SK-N-SH treated with all-trans-retinoic acid at 6 μM for 48 hours (cell line): Measurements from ENCODE around the gene RGR.
A peak's percentile ranks its signal among the peaks of the same experiment; 100 is the strongest.

Experiments used
- ATAC-seq: fragments of 200-7000 bp; cut with Tn5 transposase; 3 replicates; pipeline ENCODE4 v1.9.1; 2020; ENCODE audit warnings: mild to moderate bottlenecking, moderate library complexity
- ARNTL ChIP-seq: fragments of 450-650 bp; formaldehyde crosslinking; IDR thresholded peaks from 2 replicates; pipeline ENCODE4 v1.5.0; 2020; ENCODE audit warnings: low read depth, mild to moderate bottlenecking, moderate library complexity, borderline replicate concordance
- BACH2 ChIP-seq: fragments of 250-450 bp; sonication (Bioruptor Pico); IDR thresholded peaks from 2 replicates; pipeline ENCODE4 v1.9.0; 2021; ENCODE audit warnings: mild to moderate bottlenecking, borderline replicate concordance
- CSDC2 ChIP-seq: fragments of 250-450 bp; sonication (Bioruptor Pico); IDR thresholded peaks from 2 replicates; pipeline ENCODE4 v1.5.0; 2020; ENCODE audit warnings: mild to moderate bottlenecking, moderate library complexity
- ESRRG ChIP-seq: fragments of 250-450 bp; sonication (Bioruptor Pico); IDR thresholded peaks from 2 replicates; pipeline ENCODE4 v1.6.1; 2021; ENCODE audit warnings: mild to moderate bottlenecking
- GLIS3 ChIP-seq: fragments of 250-450 bp; sonication (Bioruptor Pico); IDR thresholded peaks from 2 replicates; pipeline ENCODE4 v1.5.0; 2020; ENCODE audit warnings: mild to moderate bottlenecking, moderate library complexity
- ISL1 ChIP-seq: fragments of 250-450 bp; sonication (Bioruptor Pico); IDR thresholded peaks from 2 replicates; pipeline ENCODE4 v2.1.2; 2022; ENCODE audit warnings: mild to moderate bottlenecking, moderate library complexity
- OSR1 ChIP-seq: fragments of 250-450 bp; sonication (Bioruptor Pico); IDR thresholded peaks from 2 replicates; pipeline ENCODE4 v1.8.0; 2022; ENCODE audit warnings: moderate library complexity, mild to moderate bottlenecking, inconsistent platforms
- PPARA ChIP-seq: fragments of 250-450 bp; sonication (Bioruptor Pico); IDR thresholded peaks from 2 replicates; pipeline ENCODE4 v1.5.0; 2020; ENCODE audit warnings: mild to moderate bottlenecking, borderline replicate concordance
- RARB ChIP-seq: fragments of 250-450 bp; sonication (Bioruptor Pico); IDR thresholded peaks from 2 replicates; pipeline ENCODE4 v1.8.0; 2021; ENCODE audit warnings: mild to moderate bottlenecking, moderate library complexity
- SNAI2 ChIP-seq: fragments of 250-450 bp; sonication (Bioruptor Pico); IDR thresholded peaks from 2 replicates; pipeline ENCODE4 v1.5.0; 2020; ENCODE audit warnings: mild to moderate bottlenecking, moderate library complexity
- TCF4 ChIP-seq: fragments of 250-450 bp; sonication (Bioruptor Pico); IDR thresholded peaks from 2 replicates; pipeline ENCODE4 v1.8.0; 2021; ENCODE audit warnings: mild to moderate bottlenecking, moderate library complexity, borderline replicate concordance
- TOX ChIP-seq: fragments of 250-450 bp; sonication (Bioruptor Pico); IDR thresholded peaks from 2 replicates; pipeline ENCODE4 v1.8.0; 2021; ENCODE audit warnings: mild to moderate bottlenecking, moderate library complexity, borderline replicate concordance
- ZC3H10 ChIP-seq: fragments of 250-450 bp; sonication (Bioruptor Pico); IDR thresholded peaks from 2 replicates; pipeline ENCODE4 v1.5.1; 2021; ENCODE audit warnings: mild to moderate bottlenecking, moderate library complexity
- ZFP3 ChIP-seq: fragments of 250-450 bp; sonication (Bioruptor Pico); IDR thresholded peaks from 2 replicates; pipeline ENCODE4 v1.5.0; 2020; ENCODE audit warnings: mild to moderate bottlenecking, moderate library complexity
- ZFP30 ChIP-seq: fragments of 450-650 bp; formaldehyde crosslinking; IDR thresholded peaks from 2 replicates; pipeline ENCODE4 v1.5.0; 2022; ENCODE audit warnings: mild to moderate bottlenecking, moderate library complexity
- ZNF565 ChIP-seq: fragments of 450-650 bp; formaldehyde crosslinking; conservative IDR thresholded peaks from 2 replicates; pipeline ENCODE4 v1.5.0; 2020; ENCODE audit warnings: low read depth, mild to moderate bottlenecking, moderate library complexity
- ZNF70 ChIP-seq: fragments of 450-650 bp; formaldehyde crosslinking; IDR thresholded peaks from 2 replicates; pipeline ENCODE4 v1.5.0; 2020; ENCODE audit warnings: mild to moderate bottlenecking, moderate library complexity
- ZNF8 ChIP-seq: fragments of 450-650 bp; formaldehyde crosslinking; IDR thresholded peaks from 2 replicates; pipeline ENCODE4 v1.5.0; 2020; ENCODE audit warnings: mild to moderate bottlenecking, moderate library complexity
- TF ChIP-seq, protein P1 (sequence below): fragments of 250-450 bp; sonication (Bioruptor Pico); IDR thresholded peaks from 2 replicates; pipeline ENCODE4 v1.8.0; 2021; ENCODE audit warnings: low read depth, mild to moderate bottlenecking, moderate library complexity, borderline replicate concordance
- TF ChIP-seq, protein P2 (sequence below): fragments of 250-450 bp; sonication (Bioruptor Pico); IDR thresholded peaks from 2 replicates; pipeline ENCODE4 v1.5.0; 2020; ENCODE audit warnings: mild to moderate bottlenecking, moderate library complexity
- TF ChIP-seq, protein P3 (sequence below): fragments of 250-450 bp; sonication (Bioruptor Pico); IDR thresholded peaks from 2 replicates; pipeline ENCODE4 v1.5.1; 2020; ENCODE audit warnings: low read depth, mild to moderate bottlenecking, moderate library complexity
- TF ChIP-seq, protein P4 (sequence below): fragments of 250-450 bp; sonication (Bioruptor Pico); IDR thresholded peaks from 2 replicates; pipeline ENCODE4 v1.5.1; 2021; ENCODE audit warnings: mild to moderate bottlenecking, moderate library complexity

The RGR gene

DNA sequence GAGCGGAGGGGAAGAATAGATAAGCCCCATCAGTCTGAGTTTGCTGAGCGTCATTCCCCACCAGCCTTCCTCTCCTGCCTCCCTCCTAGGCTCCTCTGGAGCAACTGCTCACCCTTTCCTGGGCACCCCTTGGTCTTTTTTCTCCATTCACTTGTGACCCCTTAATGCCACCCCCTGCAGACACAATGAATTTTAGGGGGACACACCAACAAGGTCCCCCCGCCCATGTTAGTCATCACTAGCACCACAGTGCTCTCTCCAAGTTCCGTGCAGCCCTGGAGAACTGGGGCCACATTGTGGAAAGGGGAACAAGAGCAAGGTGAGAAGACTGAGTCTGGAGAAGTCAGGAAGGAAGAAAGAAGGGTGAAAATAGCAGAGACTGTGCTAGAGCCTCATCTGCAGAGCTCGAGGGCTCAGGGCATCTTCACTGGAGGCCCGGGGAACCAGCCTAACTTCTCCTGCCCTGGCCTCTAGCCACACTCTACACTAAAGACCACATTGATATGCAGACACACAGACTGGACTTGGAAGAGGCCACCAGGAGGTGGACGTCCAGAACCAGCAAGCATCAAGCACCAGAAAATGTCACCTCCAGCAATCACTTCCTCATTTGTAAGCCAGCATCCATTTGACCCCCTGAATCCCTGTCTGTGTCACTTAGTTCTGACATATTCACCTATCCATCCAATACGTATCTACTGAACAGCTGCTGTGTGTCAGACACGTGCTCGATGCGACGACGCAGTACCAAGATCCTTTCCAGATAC is 17.5 kb downstream of the RGR start:
- TF ChIP-seq ARNTL (CRISPR knock-in tag) (no peak), ZC3H10 (CRISPR knock-in tag) (no peak), TCF4 (CRISPR knock-in tag) (no peak), ESRRG (CRISPR knock-in tag) (no peak), SNAI2 (no peak), RARB (CRISPR knock-in tag) (no peak), ZNF8 (CRISPR knock-in tag) (no peak), GLIS3 (CRISPR knock-in tag) (no peak), ISL1 (CRISPR knock-in tag) (no peak), TOX (CRISPR knock-in tag) (no peak), ZFP30 (CRISPR knock-in tag) (no peak), ZNF70 (CRISPR knock-in tag) (no peak), ZFP3 (CRISPR knock-in tag) (no peak)
- TF ChIP-seq, protein P1, sequence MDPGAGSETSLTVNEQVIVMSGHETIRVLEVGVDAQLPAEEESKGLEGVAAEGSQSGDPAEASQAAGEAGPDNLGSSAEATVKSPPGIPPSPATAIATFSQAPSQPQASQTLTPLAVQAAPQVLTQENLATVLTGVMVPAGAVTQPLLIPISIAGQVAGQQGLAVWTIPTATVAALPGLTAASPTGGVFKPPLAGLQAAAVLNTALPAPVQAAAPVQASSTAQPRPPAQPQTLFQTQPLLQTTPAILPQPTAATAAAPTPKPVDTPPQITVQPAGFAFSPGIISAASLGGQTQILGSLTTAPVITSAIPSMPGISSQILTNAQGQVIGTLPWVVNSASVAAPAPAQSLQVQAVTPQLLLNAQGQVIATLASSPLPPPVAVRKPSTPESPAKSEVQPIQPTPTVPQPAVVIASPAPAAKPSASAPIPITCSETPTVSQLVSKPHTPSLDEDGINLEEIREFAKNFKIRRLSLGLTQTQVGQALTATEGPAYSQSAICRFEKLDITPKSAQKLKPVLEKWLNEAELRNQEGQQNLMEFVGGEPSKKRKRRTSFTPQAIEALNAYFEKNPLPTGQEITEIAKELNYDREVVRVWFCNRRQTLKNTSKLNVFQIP (CRISPR knock-in tag) = no peak
- no peak for ATAC-seq

DNA sequence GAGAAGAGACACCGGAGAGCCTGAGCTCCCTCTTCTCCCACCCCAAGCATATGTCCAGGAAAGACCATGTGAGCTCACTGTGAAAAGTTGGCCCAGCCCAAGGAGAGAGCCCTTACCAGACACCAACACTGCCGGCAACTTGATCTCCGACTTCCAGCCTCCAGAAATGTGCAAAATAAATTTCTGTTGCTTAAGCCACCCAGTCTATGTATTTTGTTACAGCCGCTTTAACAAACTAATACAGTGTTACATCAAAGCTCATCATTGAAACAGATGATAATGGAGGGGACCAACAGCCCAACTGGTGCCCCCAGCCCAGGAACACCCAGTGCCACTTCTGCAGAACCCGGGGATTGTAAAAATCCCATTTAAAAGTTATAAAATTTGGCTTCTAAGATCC is 18.9 kb downstream of the RGR start:
- TF ChIP-seq ZC3H10 (CRISPR knock-in tag) (no peak), CSDC2 (no peak)
- ATAC-seq = no peak

DNA sequence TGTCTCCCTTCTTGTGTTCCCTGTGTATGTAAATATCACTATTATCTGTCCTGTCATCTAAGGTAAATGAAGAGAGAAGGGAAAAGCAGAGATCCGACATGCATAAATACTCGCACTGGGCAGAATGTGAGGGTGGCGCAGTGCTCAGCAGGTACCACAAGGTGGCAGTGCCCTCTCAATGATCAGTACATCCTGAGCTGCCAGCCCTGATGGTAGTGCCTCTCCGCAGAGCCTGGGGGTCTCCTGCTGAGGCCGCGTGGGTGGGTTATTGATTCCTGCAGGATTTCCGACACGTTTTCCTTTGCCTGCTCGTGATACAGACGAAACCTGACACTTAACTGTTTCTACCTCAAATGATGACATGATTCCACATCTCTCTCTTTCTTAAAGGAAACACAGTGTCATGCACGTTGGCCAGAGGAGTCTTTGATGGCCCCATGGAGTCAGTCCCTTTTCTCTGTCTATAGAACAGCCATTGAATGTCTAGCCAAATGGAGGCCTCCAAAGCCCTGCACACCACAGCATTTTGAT is 19.8 kb downstream of the RGR start:
- TF ChIP-seq ZNF8 (CRISPR knock-in tag) = no peak
- no peak for TF ChIP-seq CSDC2
- TF ChIP-seq, protein P2, sequence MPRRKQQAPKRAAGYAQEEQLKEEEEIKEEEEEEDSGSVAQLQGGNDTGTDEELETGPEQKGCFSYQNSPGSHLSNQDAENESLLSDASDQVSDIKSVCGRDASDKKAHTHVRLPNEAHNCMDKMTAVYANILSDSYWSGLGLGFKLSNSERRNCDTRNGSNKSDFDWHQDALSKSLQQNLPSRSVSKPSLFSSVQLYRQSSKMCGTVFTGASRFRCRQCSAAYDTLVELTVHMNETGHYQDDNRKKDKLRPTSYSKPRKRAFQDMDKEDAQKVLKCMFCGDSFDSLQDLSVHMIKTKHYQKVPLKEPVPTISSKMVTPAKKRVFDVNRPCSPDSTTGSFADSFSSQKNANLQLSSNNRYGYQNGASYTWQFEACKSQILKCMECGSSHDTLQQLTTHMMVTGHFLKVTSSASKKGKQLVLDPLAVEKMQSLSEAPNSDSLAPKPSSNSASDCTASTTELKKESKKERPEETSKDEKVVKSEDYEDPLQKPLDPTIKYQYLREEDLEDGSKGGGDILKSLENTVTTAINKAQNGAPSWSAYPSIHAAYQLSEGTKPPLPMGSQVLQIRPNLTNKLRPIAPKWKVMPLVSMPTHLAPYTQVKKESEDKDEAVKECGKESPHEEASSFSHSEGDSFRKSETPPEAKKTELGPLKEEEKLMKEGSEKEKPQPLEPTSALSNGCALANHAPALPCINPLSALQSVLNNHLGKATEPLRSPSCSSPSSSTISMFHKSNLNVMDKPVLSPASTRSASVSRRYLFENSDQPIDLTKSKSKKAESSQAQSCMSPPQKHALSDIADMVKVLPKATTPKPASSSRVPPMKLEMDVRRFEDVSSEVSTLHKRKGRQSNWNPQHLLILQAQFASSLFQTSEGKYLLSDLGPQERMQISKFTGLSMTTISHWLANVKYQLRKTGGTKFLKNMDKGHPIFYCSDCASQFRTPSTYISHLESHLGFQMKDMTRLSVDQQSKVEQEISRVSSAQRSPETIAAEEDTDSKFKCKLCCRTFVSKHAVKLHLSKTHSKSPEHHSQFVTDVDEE = no peak
- no peak for TF ChIP-seq GLIS3 (CRISPR knock-in tag)
- no peak for TF ChIP-seq ZNF565 (CRISPR knock-in tag)
- TF ChIP-seq TCF4 (CRISPR knock-in tag) = no peak
- TF ChIP-seq, protein P3, sequence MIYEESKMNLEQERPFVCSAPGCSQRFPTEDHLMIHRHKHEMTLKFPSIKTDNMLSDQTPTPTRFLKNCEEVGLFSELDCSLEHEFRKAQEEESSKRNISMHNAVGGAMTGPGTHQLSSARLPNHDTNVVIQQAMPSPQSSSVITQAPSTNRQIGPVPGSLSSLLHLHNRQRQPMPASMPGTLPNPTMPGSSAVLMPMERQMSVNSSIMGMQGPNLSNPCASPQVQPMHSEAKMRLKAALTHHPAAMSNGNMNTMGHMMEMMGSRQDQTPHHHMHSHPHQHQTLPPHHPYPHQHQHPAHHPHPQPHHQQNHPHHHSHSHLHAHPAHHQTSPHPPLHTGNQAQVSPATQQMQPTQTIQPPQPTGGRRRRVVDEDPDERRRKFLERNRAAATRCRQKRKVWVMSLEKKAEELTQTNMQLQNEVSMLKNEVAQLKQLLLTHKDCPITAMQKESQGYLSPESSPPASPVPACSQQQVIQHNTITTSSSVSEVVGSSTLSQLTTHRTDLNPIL = no peak
- TF ChIP-seq TOX (CRISPR knock-in tag) = no peak
- TF ChIP-seq PPARA (CRISPR knock-in tag) = no peak
- TF ChIP-seq BACH2 (CRISPR knock-in tag) = no peak
- TF ChIP-seq OSR1 = no peak
- TF ChIP-seq ZNF70 (CRISPR knock-in tag) = no peak
- TF ChIP-seq, protein P4, sequence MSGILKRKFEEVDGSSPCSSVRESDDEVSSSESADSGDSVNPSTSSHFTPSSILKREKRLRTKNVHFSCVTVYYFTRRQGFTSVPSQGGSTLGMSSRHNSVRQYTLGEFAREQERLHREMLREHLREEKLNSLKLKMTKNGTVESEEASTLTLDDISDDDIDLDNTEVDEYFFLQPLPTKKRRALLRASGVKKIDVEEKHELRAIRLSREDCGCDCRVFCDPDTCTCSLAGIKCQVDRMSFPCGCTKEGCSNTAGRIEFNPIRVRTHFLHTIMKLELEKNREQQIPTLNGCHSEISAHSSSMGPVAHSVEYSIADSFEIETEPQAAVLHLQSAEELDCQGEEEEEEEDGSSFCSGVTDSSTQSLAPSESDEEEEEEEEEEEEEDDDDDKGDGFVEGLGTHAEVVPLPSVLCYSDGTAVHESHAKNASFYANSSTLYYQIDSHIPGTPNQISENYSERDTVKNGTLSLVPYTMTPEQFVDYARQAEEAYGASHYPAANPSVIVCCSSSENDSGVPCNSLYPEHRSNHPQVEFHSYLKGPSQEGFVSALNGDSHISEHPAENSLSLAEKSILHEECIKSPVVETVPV (CRISPR knock-in tag) = no peak
- TF ChIP-seq, protein P1 (CRISPR knock-in tag) = no peak
- no peak for TF ChIP-seq ZC3H10 (CRISPR knock-in tag)
- TF ChIP-seq ZFP30 (CRISPR knock-in tag) = no peak
- ATAC-seq = peak; percentile 99
